Loucy (cell line): ENCODE results near the gene RANBP17.
A peak's percentile ranks its signal among the peaks of the same experiment; 100 is the strongest.
"Not testable (repeated sequence)": the region's sequence is repeated elsewhere in the genome, so short reads cannot be mapped to it uniquely, and the experiment has no call there.

ENCODE experiments used
- H2AFZ ChIP-seq: fragments of 200-600 bp; sonication (generic); 2 replicates; pipeline ENCODE4 v1.6.0; 2016; ENCODE audit warnings: antibody characterized with exemption, mild to moderate bottlenecking, low read length, moderate library complexity
- H3F3A ChIP-seq: fragments of 200-600 bp; 2 replicates; pipeline ENCODE4 v1.6.0; 2016; ENCODE audit warnings: antibody characterized with exemption, low read depth, mild to moderate bottlenecking
- H3K27me3 ChIP-seq: fragments of 200-600 bp; sonication (generic); 2 replicates; pipeline ENCODE4 v1.6.1; 2014; ENCODE audit warnings: low read length, mild to moderate bottlenecking; ENCODE audit not compliant: insufficient read depth, poor library complexity, severe bottlenecking
- H3K36me3 ChIP-seq: fragments of 200-600 bp; sonication (generic); 2 replicates; pipeline ENCODE4 v1.6.1; 2016; ENCODE audit warnings: low read length; ENCODE audit not compliant: insufficient read depth
- H3K4me1 ChIP-seq: fragments of 200-600 bp; sonication (generic); 2 replicates; pipeline ENCODE4 v1.5.1; 2014; ENCODE audit warnings: low read length, mild to moderate bottlenecking; ENCODE audit not compliant: insufficient read depth, poor library complexity, severe bottlenecking
- H3K4me2 ChIP-seq: fragments of 200-600 bp; sonication (generic); 2 replicates; pipeline ENCODE4 v1.6.0; 2014; ENCODE audit warnings: antibody characterized with exemption, low read length, low read depth, mild to moderate bottlenecking; ENCODE audit not compliant: poor library complexity, severe bottlenecking
- H3K4me3 ChIP-seq: fragments of 200-600 bp; sonication (generic); 2 replicates; pipeline ENCODE4 v1.5.1; 2014; ENCODE audit warnings: low read length, mild to moderate bottlenecking, mixed read lengths; ENCODE audit not compliant: poor library complexity, severe bottlenecking
- H3K79me2 ChIP-seq: fragments of 200-600 bp; sonication (generic); 2 replicates; pipeline ENCODE4 v1.6.1; 2014; ENCODE audit warnings: low read length; ENCODE audit not compliant: insufficient read depth
- H3K9ac ChIP-seq: fragments of 200-600 bp; sonication (generic); 2 replicates; pipeline ENCODE4 v1.6.0; 2014; ENCODE audit warnings: mild to moderate bottlenecking, low read depth, low read length, moderate library complexity; ENCODE audit not compliant: poor library complexity, severe bottlenecking
- H3K9me2 ChIP-seq: fragments of 200-600 bp; sonication (generic); replicated peaks from 2 replicates; pipeline ENCODE4 v1.6.1; 2016; ENCODE audit warnings: low read depth, low read length, mixed read lengths
- H3K9me3 ChIP-seq: fragments of 200-600 bp; sonication (generic); 2 replicates; pipeline ENCODE4 v1.6.1; 2014; ENCODE audit warnings: mild to moderate bottlenecking, antibody characterized with exemption, low read length, low read depth; ENCODE audit not compliant: insufficient read depth
- H4K20me1 ChIP-seq: fragments of 200-600 bp; sonication (generic); 2 replicates; pipeline ENCODE4 v1.6.0; 2014; ENCODE audit warnings: antibody characterized with exemption, low read length, mild to moderate bottlenecking; ENCODE audit not compliant: insufficient read depth, poor library complexity, severe bottlenecking
- CTCF ChIP-seq: fragments of 200-600 bp; sonication (generic); conservative IDR thresholded peaks from 2 replicates; pipeline ENCODE4 v1.5.1; 2014; ENCODE audit warnings: mild to moderate bottlenecking, antibody characterized with exemption, low read length
- EZH2phosphoT487 ChIP-seq: fragments of 200-600 bp; IDR thresholded peaks from 2 replicates; pipeline ENCODE4 v1.6.1; 2018; ENCODE audit warnings: antibody characterized with exemption, mild to moderate bottlenecking, moderate library complexity, borderline replicate concordance

RANBP17 gene

GRCh38 chr5:171288066-171288465 lies 426.2 kb downstream of the RANBP17 start:
- H3K79me2 ChIP-seq: no peaks in the 10 kb centered on the region
- H3K27me3 ChIP-seq: no peaks in the 10 kb centered on the region
- no peaks in the 10 kb centered on the region for H3K36me3 ChIP-seq

GRCh38 chr5:171291371-171291770 lies 429.6 kb downstream of the RANBP17 start:
- H3K36me3 ChIP-seq: no peaks in the 10 kb centered on the region
- TF ChIP-seq EZH2phosphoT487: no peak
- H3K4me1 ChIP-seq: peaks cover 35% of the 10 kb centered on the region
- H3K4me2 ChIP-seq: no peak overlapping the region
- no peaks in the 10 kb centered on the region for H3K9me3 ChIP-seq
- H3K9me2 ChIP-seq: no peaks in the 10 kb centered on the region
- H3K27me3 ChIP-seq: no peaks in the 10 kb centered on the region
- H3K79me2 ChIP-seq: no peaks in the 10 kb centered on the region
- H2AFZ ChIP-seq: no peak overlapping the region
- no peak overlapping the region for H3K9ac ChIP-seq
- H4K20me1 ChIP-seq: no peaks in the 10 kb centered on the region
- H3F3A ChIP-seq: no peaks in the 10 kb centered on the region
- no peak overlapping the region for H3K4me3 ChIP-seq

More at GRCh38 chr5:171288066-171288465, 426.2 kb downstream of the RANBP17 start:
- TF ChIP-seq CTCF (no peak), EZH2phosphoT487 (no peak)
- Histone ChIP-seq H3K4me1 (peaks cover 7% of the 10 kb centered on the region), H3K9me2 (no peaks in the 10 kb centered on the region), H3K9me3 (no peaks in the 10 kb centered on the region), H3K4me3 (no peak overlapping the region), H3K9ac (no peak overlapping the region), H3F3A (no peaks in the 10 kb centered on the region), H4K20me1 (no peaks in the 10 kb centered on the region), H3K4me2 (no peak overlapping the region), H2AFZ (no peak overlapping the region)

- Histone ChIP-seq H3K79me2 (no peaks in the 10 kb centered on the region), H4K20me1 (no peaks in the 10 kb centered on the region)
- TF ChIP-seq CTCF: no peak
- no peak for TF ChIP-seq EZH2phosphoT487
These were observed 433.5 kb downstream of the RANBP17 start for GRCh38 chr5:171295299-171295698.

GRCh38 chr5:171295801-171296200 lies 434.0 kb downstream of the RANBP17 start:
- TF ChIP-seq EZH2phosphoT487 (no peak), CTCF (no peak)
- H3K36me3 ChIP-seq: no peaks in the 10 kb centered on the region
- no peaks in the 10 kb centered on the region for H3K27me3 ChIP-seq
- H3K4me1 ChIP-seq: peaks cover 35% of the 10 kb centered on the region
- no peaks in the 10 kb centered on the region for H3F3A ChIP-seq
- peak overlapping the region; percentile 31 for H3K4me2 ChIP-seq
- H3K9me2 ChIP-seq: no peaks in the 10 kb centered on the region
- no peak overlapping the region for H3K9ac ChIP-seq
- H4K20me1 ChIP-seq: no peaks in the 10 kb centered on the region
- no peaks in the 10 kb centered on the region for H3K9me3 ChIP-seq
- H3K79me2 ChIP-seq: no peaks in the 10 kb centered on the region
- H2AFZ ChIP-seq: no peak overlapping the region
- H3K4me3 ChIP-seq: peak overlapping the region; percentile 12

More at GRCh38 chr5:171295299-171295698, 433.5 kb downstream of the RANBP17 start:
- peak overlapping the region; percentile 12 for H3K4me3 ChIP-seq
- H3F3A ChIP-seq: no peaks in the 10 kb centered on the region
- no peak overlapping the region for H3K9ac ChIP-seq
- no peaks in the 10 kb centered on the region for H3K27me3 ChIP-seq
- H3K4me2 ChIP-seq: peak overlapping the region; percentile 31
- H3K4me1 ChIP-seq: peaks cover 35% of the 10 kb centered on the region
- H3K9me2 ChIP-seq: no peaks in the 10 kb centered on the region
- H2AFZ ChIP-seq: no peak overlapping the region
- H3K36me3 ChIP-seq: no peaks in the 10 kb centered on the region
- no peaks in the 10 kb centered on the region for H3K9me3 ChIP-seq

DNA sequence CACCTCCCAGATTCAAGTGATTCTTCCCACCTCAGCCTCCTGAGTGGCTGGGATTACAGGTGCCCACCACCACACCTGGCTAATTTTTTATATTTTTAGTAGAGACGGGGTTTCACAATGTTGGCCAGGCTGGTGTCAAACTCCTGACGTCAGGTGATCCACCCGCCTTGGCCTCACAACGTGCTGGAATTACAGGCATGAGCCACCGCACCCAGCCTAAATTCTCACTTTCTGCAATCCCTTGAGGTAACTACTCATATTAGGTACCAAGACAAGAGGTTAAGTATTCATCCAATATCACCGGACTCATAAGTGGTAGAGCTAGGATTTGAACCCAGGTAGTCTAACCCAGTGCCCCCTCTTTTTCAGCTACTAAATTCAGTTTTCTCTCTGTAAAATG lies 436.1 kb downstream of the RANBP17 start:
- not testable (repeated sequence) for H3F3A ChIP-seq, H3K36me3 ChIP-seq, H3K9me2 ChIP-seq, H3K79me2 ChIP-seq, H3K9me3 ChIP-seq, H3K9ac ChIP-seq, H4K20me1 ChIP-seq, H3K27me3 ChIP-seq, H2AFZ ChIP-seq, H3K4me3 ChIP-seq, H3K4me2 ChIP-seq
- H3K4me1 ChIP-seq: peaks cover 29% of the 10 kb centered on the region
